KOPT-K1 (cell line): ENCODE results near the gene PLEKHG7.

ENCODE experiments used
- H3K27ac ChIP-seq: fragments of 200-600 bp; sonication (generic); 2 replicates; pipeline ENCODE4 v1.5.1; 2016; ENCODE audit warnings: antibody characterized with exemption, mild to moderate bottlenecking, low read depth, low read length; ENCODE audit not compliant: poor library complexity, severe bottlenecking
- H3K36me3 ChIP-seq: fragments of 200-600 bp; sonication (generic); 2 replicates; pipeline ENCODE4 v1.5.1; 2017; ENCODE audit warnings: antibody characterized with exemption, mild to moderate bottlenecking, low read length, moderate library complexity; ENCODE audit not compliant: insufficient read depth
- H3K9me3 ChIP-seq: fragments of 200-600 bp; sonication (generic); 2 replicates; pipeline ENCODE4 v1.5.1; 2017; ENCODE audit warnings: antibody characterized with exemption, low read length, mild to moderate bottlenecking; ENCODE audit not compliant: insufficient read depth, poor library complexity, severe bottlenecking

PLEKHG7 gene

DNA sequence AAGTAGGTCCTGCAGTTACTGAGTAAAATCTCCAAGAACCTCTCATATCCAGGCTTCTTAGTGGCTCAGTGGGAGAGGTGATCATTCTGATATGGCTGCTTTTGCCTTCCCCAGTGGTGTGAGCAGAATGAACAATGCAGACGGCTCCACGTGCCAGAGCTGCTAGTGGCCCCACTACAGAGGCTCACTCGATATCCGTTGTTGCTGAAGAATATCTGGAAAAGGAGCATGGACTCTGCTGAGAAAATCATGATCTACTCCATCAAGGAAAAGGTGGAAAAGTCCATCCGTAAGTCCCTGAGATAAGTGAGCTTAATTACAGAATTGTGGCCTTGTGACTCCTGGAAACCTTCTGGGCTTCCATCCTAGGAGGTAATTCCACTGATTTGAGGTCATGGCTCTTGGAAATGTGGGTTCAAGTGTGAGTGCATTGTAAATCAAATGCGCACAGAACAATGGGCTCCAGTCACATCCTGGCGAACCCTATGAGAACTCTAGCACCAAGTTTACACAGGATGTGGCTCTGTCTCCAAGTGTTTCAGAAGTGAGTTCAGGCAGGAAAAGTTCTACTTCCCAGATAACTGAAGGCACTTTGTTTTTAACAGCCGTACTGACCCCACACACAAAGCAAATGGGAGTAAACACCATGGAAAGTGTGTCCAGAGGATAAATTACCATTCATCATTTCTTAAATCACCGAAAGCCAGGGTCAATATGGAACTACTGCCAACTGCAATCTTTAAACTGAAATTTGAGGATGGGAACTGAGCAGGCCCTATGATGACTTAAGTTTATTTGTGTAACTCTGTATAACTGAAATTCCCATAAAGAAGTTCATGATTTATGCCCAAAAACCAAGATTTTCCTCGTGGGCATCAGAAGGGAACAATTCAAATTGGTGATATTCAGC lies 51.4 kb downstream of the PLEKHG7 start:
- Histone ChIP-seq H3K9me3 (no peaks in the 10 kb centered on the region), H3K27ac (no peak overlapping the region), H3K36me3 (no peaks in the 10 kb centered on the region)

DNA sequence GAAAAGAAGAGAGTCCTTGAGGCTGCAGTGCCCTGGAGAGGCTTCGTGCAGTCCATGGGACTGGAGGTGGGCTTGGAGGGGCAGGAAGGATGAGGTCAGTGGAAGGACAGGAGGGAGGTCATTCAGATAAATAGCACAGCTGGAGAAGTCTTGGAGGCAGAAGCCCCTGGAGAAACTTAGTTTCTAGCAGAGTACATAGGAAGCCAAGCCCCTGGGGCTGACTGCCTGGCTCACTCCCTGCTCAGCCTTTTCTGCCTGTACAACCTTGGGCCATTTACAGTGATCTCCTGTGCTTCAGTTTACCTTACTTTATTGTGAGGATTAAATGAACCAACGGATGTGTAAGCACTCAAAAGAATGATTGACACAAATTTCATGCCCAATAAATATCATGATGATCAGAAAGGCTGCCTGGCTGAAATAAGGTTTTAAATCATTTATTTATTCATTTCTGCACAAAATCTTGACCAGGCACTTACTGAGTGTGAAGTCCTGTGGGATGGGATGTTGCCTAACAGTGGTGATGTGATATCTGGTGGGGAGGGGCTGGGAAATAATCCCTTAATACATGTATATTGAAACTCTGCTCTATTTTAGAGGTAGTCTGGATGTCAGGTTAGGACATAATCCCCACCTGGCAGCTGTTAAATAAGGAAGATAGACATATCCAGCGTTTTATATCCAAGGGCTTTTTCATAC lies 54.3 kb downstream of the PLEKHG7 start:
- H3K9me3 ChIP-seq = no peaks in the 10 kb centered on the region
- H3K27ac ChIP-seq = no peak overlapping the region
- H3K36me3 ChIP-seq = no peaks in the 10 kb centered on the region

DNA sequence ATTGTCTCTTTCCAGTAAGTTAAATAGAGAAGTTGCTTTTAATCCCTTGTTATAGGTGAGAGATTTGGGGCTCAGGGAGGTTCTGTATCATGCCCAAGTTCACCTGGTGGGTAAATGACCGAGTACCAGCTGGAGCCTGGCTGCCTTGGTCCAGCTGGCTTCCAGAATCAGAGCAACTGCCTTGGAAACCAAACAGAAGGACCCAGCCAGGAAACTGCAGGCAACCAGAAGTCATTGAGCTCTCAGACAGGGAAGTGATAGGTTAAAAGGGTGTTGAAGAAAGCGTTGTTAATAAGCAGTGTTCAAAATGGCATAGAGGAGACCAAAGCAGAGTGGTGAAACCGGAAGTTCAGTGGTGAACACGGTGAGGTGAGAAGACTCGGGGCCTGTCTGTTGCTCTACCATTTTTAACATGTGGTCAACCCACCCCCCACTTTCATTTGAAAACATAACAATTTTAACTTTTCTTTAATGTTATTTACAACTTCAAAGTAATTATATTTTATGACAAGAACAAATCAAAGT lies 54.9 kb downstream of the PLEKHG7 start:
- H3K27ac ChIP-seq = no peak overlapping the region
- no peaks in the 10 kb centered on the region for H3K36me3 ChIP-seq
- H3K9me3 ChIP-seq = no peaks in the 10 kb centered on the region

DNA sequence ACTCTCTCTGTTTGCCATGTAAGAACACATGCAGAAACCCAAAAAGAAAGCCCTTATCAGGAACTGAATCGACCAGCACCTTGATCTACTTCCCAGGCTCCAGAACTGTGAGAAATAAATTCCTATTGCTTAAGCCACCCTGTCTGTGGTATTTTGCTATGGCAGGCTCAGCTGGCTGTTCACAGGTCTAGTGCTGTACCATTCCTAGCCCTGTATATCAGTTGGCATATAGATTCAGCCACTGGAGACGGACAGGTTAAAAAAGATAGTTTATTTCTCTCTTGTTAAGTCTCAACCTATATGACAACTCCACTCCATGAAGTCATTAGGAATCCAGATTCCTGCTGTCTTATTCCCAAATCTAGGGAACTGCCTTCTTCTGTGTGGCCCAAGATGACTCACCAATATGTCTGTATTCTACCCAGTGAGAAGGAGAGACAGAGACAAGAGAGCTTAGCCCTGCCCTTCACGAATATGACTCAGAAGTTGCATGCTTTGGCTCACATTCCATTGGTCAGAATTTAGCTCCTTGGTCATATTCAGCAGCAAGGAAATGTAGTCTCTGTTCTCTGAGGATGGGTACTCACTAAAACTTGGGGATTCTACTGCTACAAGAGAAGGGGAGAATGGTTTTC lies 57.0 kb downstream of the PLEKHG7 start:
- Histone ChIP-seq H3K27ac (no peak overlapping the region), H3K36me3 (no peaks in the 10 kb centered on the region), H3K9me3 (no peaks in the 10 kb centered on the region)

DNA sequence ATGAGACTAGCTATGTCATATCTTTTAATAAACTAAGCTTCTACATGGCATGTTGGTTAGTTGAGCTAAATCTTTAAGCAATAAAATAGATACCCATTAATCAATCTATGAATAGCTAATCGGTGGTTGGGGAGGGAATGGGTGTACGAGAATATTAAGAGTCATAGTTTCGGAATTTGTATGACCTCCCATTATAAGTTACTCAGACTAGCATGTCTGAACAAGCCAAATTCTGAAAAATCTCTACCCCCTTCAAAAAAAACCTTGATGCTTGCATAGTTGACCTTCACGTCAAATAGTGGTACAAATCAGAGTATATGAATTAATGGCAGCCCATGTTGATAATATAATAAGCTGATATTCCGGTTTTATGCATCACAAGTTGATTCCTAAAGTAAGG lies 60.0 kb downstream of the PLEKHG7 start:
- Histone ChIP-seq H3K27ac (no peak overlapping the region), H3K36me3 (no peaks in the 10 kb centered on the region), H3K9me3 (no peaks in the 10 kb centered on the region)

DNA sequence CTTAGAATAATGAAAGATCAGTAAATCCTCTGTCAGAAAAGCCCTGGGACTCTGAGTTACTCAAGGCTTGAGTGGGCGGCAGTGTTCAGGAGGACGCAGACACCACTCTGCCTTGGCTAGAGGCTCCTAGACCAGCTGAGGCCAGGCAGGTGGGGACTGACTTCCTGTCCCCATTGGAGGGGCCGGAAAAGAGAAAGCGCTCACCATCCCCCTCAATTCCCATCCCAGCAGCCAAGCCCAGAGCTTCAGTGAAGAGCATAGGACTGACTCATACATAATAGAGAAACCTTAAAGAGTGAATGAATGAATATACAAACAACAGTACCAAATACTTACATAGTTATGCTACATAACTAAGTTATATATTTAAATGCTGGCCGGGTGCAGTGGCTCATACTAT lies 62.0 kb downstream of the PLEKHG7 start:
- Histone ChIP-seq H3K36me3 (no peaks in the 10 kb centered on the region), H3K9me3 (no peaks in the 10 kb centered on the region), H3K27ac (no peak overlapping the region)

DNA sequence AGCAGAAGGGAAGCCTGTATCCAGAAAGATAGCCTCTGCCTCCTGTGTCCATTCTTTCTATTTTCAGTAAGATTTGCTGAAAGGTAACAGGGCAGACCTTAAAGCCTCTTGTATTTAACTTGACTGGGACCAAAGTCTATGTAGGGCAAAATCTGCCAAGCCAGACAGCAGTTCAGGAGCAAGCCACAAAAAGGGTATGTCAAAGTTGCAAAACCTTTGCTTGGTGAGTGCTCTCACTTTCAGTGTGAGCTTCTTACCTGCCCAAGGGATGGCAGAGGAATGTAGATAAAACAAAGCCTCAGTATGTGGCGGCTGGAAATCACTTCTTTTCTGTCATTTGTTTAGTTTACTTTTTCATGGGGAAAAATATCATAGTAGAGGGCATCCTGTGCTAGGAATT lies 63.1 kb downstream of the PLEKHG7 start:
- Histone ChIP-seq H3K27ac (no peak overlapping the region), H3K36me3 (no peaks in the 10 kb centered on the region; the same call in 1 of the 2 replicates), H3K9me3 (no peaks in the 10 kb centered on the region)

DNA sequence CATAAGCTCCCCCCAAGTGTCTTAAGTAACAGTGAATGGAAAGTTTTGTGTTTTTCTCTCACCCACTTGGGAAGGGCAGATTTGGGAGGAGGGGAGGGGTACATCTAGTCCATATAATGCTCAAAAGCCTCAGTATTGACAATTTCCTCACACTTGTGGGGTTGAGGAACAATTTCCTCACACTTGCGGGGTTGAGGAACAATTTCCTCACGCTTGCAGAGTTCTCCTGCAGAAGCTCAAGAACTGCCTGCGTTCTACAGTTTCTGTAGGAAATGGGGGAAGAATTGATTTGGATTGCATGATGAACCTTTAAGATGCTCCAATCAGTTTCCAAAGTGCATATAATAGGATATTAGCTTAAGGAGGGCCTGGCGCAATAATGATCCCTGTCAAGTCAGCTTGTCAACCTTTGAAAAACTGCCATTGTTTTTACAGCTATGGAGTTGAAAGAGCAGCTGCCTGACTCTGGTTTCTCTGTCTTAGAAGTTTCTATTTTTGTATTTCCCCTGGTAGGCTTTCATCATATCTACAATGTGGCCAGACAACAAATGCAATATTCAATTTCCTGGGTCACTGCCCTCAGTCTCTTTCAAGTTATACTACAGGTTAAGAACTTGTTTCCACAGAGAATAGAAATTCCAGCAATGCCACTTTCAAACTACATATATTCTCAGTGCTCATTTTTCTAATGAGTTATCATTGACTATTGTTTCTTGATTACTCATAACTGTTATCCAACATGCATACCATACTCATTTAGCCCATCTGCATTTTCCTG lies 66.5 kb downstream of the PLEKHG7 start:
- Histone ChIP-seq H3K9me3 (no peaks in the 10 kb centered on the region), H3K27ac (peak overlapping the region; percentile 41), H3K36me3 (no peaks in the 10 kb centered on the region; the same call in 1 of the 2 replicates)

DNA sequence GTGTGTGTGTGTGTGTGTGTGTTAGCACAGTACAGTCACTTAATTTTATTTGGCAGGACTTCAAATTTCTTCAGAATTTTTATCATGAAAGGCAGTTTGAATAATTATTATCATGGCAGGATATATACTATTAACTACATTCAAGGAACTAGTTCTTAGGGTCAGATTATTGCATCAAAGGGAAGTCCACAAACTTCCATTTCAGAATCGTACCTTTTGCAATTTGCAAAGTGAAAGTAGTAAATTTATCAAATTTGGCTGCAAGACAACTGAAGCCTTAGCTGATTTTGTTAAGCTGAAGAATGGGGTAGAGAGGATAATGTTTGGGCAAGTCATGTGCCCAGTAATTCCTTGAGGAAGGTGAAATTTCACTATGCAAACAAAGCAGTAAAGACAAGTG lies 68.2 kb downstream of the PLEKHG7 start:
- H3K9me3 ChIP-seq = no peaks in the 10 kb centered on the region
- no peak overlapping the region for H3K27ac ChIP-seq

DNA sequence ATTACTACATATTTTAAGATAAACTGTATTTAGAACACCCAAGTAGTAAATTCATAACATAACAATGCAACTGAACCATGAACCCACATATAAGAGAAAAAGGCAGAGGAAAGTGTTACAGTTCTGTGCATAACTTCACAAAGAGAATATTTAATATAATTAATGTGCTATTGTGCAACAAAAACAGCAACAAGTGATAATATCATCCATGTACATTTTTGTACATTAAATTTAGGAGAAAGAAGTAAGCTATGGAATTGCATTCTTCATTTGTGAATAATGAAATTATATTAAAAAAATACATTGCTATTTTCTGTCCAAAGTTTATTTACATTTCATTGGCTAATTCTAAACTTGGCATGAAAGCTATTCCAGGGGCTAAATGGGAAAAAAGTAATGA lies 72.6 kb downstream of the PLEKHG7 start:
- Histone ChIP-seq H3K9me3 (no peaks in the 10 kb centered on the region), H3K36me3 (peaks cover 53% of the 10 kb centered on the region), H3K27ac (no peak overlapping the region)

More for the DNA sequence above, 68.2 kb downstream of the PLEKHG7 start:
- H3K36me3 ChIP-seq = peaks cover 11% of the 10 kb centered on the region

DNA sequence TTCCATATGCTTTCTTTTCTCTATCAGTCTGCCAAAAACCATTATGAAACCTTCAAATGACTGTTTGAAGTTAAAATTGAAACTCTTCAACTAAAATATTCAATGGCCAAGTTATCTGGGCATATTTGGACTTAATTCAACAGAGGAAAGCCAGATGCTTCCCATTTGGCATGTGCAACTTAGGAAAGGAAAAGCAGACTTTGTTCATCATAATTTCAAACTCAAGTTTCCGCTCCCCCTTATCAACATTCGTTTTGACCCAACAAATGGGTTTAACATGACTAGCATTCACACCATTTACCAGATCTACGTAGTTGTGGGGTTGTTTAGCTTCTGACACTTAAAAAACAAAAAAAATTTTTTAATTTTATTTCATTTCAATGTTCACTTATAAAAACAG lies 75.7 kb downstream of the PLEKHG7 start:
- Histone ChIP-seq H3K27ac (no peak overlapping the region), H3K36me3 (peaks cover 78% of the 10 kb centered on the region), H3K9me3 (no peaks in the 10 kb centered on the region)

DNA sequence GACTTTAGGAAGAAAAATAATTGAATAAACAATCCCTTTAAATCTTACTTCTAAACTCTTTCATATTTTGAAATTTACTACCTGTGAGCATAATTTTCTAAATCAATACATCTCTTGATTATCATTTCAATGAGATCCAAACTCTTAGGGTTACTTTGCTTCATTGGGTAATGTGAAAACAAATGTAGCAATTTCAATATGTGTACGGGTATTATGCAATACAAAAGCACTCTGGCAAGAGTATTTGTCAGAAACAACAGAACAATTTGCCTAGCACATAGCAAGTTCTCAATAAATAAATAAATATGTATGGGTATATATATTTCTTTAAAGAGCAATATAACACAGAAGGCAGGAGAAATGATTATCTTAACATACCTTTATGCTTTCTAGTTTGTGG lies 77.1 kb downstream of the PLEKHG7 start:
- no peak overlapping the region for H3K27ac ChIP-seq
- peaks cover 84% of the 10 kb centered on the region for H3K36me3 ChIP-seq
- no peaks in the 10 kb centered on the region for H3K9me3 ChIP-seq

DNA sequence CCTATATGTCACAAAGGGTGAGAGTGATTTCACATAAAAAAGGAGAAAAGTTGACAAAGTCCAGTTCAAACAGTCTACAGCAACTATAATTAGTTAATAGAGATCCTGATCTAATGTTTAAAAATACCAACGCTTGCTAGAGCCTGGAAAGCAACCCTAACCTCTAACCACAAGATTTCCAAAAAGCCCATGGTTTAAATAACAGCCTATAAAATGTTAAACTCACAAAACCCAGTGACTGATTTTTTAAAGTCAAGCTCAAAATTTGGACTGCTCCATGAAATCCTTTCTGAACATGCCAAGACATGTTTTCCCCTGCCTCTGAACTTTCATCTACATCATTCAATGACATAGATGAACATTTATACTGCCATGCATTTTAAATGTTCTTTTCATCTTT lies 81.6 kb downstream of the PLEKHG7 start:
- Histone ChIP-seq H3K9me3 (no peaks in the 10 kb centered on the region), H3K36me3 (peaks cover 51% of the 10 kb centered on the region), H3K27ac (no peak overlapping the region)

DNA sequence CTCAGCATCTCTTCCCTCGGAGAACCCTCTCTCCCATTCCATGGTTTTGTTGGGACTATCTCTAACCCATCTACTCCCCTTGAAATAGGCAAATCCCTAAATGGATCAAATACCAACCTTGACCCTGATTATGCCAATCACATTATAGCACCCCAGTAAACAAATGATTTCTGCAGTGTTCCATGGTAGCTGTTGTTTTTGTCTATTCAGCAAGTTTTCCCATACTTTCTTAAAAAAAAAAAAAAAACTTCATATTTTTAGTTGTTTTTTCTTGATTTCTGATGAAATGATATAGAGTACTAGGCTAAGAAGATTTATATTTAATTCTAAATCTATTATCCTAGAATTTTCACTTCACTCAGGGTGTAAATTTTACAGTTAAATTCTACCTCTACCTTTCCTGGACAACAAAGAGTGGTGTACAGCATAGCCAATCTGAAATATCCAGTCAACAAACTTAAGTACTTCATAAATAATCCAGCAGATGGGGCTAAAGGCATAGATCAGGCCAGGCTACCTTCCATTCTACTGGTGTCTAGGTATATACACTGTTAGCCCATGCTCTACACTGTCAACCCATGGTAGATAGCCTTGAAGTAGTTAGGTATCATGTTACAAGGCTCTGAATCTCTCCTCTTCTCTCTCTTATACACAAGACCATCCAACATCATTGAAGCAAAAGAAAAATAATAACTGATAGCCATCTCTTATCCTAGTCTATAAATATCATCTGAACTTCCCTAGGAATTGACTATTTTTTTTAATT lies 82.2 kb downstream of the PLEKHG7 start:
- Histone ChIP-seq H3K9me3 (no peaks in the 10 kb centered on the region), H3K36me3 (peaks cover 45% of the 10 kb centered on the region), H3K27ac (no peak overlapping the region)
